ENCODE measurements around the gene CD59.
"Not testable (repeated sequence)": the region's sequence is repeated elsewhere in the genome, so short reads cannot be mapped to it uniquely, and the experiment has no call there.

The CD59 gene

DNA sequence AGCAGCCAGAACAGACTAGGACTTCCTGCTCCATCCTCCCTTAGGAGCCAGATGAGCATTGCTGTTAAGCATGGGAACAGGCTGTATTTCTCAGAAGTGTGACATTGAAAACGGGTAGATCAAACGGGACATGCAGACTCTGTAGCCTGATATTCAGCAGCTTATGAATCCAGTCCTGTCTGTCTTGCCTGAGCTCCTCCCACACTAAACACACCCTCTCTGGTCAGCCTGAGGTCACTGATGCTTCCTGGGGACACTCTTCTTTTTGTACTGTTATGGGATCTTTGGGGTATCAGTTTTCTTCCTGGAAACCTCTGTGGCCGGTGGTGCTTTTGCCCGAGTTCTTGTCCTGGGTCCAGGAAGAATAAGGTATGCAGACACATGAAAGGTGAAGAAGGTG lies 71.4 kb downstream of the CD59 start:
- no peak for DNase-seq

DNA sequence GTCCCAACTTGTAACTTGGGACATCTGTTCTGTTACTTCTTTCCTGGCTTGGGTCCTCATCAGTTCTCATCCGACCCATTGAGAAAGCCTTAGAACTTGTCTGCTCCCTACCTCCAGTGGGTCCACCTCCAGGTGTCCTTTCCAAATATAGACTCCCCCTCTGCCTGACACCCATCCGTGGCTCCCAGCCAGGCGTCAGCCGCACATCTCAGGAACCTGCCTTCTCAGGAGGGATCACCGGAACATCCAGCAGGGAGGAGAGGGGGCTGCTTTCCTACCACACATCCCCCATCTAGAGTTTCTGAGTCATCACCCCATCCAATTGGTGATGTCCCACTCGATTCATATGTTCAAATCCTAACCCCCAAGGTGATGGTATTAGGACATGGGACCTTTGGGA lies 72.1 kb downstream of the CD59 start:
- DNase-seq: no peak

DNA sequence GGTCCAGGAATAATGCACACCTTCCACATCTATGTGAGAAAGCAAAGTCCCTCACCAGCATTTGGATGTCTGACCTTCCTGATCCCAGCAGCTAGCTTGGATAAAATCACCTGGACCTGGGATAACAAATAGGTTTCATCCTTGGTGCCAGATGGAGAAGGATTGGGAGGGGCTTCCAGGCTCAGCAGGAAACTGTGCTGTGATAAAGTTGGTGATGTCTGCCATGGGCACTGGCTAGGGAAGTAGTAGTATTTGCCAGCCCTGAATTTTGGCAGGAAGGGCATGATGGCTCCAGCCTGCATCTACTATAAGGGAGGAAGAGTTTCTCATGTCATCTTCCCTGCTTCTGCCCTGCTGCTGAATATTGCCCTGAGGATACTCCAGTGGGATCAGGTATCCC lies 73.1 kb downstream of the CD59 start:
- DNase-seq: no peak

DNA sequence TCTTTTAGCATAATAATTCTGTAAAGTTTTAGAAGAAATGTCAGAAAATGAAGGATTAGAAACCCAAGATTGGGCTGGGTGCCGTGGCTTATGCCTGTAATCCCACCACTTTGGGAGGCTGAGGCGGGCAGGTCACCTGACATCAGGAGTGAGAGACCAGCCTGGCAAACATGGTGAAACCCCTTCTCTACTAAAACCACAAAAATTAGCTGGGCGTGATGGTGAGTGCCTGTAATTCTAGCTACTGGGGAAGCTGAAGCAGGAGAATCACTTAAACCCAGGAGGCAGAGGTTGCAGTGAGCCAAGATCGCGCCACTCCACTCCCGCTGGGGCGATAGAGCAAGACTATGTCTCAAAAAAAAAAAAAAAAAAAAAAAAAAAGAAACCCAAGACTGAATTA lies 74.7 kb downstream of the CD59 start:
- DNase-seq: not testable (repeated sequence)

DNA sequence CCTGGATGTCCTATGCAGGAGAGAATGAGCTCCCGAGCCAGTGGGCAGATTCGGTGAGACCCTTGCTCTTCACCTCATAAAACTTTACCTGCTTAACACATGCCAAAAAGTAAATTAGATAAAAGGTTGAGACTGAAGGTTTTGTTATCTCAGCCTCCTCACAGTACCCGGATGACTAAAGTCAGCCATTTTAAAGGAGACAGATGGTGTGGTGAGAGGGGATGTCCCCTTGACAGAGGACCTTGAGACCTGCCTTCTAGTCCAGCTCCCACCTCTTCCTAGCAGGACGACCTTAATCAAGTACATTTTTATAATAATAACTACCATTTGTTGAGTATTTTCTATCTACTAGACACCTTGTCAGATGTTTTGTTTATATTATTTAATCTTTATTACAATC lies 75.3 kb downstream of the CD59 start:
- DNase-seq: no peak

DNA sequence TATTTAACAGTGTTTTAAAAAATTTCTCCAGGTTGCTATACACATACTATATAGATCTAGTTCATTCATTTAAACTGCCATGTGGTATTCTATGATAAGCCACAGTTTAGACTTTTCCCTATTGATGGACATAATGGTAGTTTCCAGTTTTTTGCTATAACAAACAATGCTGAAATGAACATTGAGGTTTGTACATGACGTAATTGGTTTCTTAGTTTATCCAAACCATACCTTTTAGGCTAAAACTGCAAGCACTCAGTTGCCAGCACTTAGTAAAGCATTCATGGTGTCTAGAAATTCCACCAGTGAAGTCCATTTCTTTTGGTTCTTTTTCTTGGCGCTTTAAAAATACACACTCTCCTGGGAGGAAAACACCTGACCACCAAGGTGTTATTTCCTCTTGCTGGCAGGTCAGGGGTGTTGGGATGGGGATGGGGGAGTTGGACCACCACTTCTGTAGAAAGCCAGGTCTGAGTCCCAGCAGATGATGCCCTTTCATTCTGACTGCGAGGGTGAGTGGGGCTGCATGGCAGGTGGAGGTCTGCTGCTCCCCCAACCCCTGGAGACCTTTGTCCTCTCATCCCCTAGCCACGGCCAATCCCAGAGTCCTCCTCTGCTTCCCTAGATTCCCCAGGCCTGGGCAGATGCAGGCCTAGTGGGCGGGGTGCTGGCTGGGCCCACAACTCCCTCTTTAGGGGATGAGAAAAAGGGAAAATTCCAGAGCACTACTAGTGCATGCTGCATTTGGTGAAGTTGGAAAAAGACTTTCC lies 76.7 kb downstream of the CD59 start:
- no peak for DNase-seq

DNA sequence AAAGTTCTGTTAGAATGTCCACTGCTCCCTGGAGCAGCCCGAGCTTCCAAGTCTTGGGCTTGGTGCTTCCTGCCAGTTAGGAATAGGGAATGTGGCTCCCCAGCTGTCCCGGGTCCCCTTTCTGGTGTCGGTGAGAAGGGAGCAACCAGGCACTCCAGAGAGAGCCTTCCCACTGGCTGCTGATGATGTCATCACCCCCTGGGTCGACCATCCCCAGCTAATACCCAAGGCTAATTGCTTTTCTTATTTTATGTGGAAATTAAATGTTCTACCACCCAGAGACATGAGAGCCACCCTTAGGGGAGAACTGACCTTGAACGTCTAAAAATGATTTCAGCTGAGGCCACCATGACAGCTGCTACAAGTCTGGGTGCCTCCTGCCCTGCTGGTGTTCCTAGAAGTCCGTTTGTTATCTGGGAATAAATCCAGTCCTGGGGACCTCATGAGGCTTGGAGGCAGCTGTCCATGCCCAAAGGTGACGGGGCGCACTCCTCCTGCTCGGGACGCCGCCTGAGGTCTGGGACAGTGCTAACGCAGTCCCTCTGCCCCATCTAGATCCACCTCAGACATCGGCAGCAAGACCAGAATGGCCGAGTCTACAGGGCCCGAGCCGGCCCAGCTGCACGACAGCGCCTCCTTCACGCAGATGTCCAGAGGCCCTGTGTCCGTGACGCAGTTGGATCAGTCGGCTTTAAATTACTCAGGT lies 77.9 kb downstream of the CD59 start:
- no peak for DNase-seq

DNA sequence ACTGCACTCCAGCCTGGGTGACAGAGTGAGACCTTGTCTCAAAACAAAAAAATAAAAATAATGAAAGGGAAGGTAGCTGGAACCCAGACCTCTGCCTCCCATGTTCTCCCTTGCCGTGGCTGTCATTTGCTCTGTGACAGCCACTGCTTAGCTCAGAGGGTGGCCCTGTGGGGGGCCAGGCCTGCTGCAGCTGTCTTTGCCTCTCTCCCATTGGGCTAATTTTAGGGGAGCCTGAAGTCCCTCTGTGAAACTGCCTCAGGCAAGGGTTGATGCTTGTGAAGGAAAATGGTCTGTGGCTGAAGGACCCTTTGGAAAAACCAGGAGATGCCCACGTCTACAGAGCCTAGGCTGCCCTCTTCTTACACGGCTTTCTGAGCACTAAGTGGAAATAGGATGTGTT lies 78.5 kb downstream of the CD59 start:
- no peak for DNase-seq

DNA sequence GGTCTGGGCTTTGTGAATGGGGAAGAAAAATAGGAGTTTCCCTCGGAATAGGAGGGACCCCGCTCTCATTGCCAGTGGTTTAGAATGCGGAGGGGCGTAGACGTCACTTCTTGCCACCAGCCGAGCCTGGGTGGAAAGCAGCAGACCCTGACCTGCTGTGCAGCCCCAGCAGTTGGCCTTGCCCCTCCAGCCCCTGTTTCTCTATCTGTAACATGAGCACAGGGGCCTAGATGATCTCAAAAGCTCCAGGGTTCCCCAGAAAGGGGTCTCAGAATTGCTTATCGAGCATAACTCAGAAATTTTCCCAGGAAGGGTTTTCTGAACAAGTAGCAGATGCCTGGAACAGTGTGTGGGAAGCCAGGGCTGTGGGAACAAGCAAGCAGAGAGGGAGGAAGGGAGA lies 79.5 kb downstream of the CD59 start:
- DNase-seq: no peak

DNA sequence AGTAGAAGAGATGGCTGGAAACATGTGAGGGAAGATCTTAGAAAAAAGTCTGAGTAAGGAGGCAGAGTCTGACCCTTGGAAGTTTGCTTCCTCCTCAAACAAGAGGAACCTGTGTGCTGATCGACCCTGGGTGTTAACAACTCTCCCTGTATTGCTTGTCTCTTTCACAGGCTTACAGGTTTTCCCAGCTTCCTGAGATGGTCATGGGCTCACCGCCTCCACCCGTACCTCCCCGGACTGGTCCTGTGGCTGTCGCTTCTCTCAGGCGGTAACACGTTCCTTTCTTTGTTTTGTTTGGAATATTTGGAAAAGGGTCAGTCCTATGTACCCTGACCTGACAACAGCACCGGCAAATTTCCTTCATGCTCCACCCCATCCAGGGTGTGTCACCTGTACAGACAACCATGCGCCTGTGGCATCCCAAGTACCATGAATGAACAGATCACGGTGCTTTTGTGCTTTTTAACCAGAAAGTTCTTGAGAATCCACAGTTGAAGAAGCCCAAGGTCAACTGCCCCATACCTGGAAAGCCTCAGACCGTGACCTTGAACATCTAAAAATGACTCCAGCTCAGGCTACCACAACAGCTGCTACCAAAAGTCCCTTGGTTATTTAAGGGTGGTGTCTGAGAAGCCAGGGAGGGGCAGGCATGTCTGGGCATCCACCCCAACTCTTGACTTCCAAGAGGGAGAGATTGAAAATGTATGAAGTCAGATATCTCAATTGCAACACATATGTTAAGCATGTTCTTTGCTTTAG lies 80.2 kb downstream of the CD59 start:
- DNase-seq: no peak

DNA sequence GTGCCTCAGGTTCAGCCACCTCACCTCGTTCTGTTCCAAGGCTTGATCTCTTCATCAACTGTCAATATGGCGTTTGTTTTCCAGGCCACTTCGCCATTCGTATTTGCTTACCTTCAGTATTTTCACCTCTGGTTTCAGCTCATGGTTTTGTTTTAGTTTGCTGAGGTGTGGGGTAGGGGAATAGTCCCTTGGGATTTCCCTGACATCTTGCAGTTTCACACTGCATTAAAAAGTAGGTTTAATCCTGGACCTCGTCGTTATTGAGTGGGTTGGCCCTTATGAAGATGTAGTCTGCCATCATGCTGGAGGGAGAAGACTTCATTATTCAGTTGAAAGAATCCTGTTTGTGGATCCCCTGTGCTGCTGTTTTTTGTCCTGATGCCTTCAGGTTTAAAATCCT lies 81.6 kb downstream of the CD59 start:
- DNase-seq: no peak

Measured in AML-193 (cell line).